Ishikawa (cell line): ENCODE measurements around the gene RILP.

Source experiments
- CREB1 ChIP-seq: IDR thresholded peaks from 2 replicates; pipeline ENCODE4 v1.6.1; 2012; ENCODE audit warnings: low read depth
- EP300 ChIP-seq: IDR thresholded peaks from 2 replicates; pipeline ENCODE4 v1.6.1; 2012; ENCODE audit warnings: borderline replicate concordance
- NFIC ChIP-seq: IDR thresholded peaks from 2 replicates; pipeline ENCODE4 v1.6.1; 2012
- RAD21 ChIP-seq: IDR thresholded peaks from 2 replicates; pipeline ENCODE4 v1.6.1; 2012; ENCODE audit warnings: low read depth
- TF ChIP-seq, protein P1 (sequence below): IDR thresholded peaks from 2 replicates; pipeline ENCODE4 v1.6.1; 2012

DNA sequence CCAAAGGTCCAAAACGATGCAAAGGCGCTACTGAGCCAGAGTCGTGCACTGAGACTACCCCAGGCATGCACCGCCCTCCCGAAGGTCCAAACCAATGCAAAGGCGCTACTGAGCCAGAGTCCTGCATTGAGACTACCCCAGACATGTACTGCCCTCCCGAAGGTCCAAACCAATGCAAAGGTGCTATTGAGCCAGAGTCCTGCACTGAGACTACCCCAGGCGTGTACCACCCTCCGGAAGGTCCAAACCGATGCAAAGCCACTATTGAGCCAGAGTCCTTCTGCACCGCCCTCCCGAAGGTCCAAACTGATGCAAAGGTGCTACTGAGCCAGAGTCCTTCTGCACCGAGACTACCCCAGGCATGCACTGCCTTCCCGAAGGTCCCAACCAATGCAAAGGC is 48.1 kb downstream of the RILP start:
- TF ChIP-seq RAD21 (no peak), EP300 (no peak), NFIC (no peak), CREB1 (no peak)
- TF ChIP-seq, protein P1, sequence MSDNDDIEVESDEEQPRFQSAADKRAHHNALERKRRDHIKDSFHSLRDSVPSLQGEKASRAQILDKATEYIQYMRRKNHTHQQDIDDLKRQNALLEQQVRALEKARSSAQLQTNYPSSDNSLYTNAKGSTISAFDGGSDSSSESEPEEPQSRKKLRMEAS: no peak
